ENCODE measurements around the gene ADCY7.

The ADCY7 gene

DNA sequence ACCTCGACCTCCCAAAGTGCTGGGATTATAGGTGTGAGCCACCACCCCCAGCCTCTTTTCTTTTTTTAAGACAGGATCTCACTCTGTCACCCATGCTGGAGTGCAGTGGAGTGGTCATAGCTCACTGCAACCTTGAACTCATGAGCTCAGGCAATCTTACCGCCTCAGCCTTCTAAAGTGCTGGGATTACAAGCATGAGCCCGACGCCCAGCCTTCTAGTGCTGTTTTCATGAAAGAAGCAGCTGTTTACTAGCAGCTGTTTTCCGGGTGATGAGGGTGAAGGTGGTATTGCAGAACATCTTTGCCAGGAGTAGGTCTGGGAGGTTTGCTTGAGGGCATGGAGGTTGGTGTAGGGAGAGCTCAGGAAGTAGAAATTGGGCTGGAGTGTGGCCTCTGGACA is 2.0 kb downstream of the ADCY7 start:
- DNase-seq: no peak

DNA sequence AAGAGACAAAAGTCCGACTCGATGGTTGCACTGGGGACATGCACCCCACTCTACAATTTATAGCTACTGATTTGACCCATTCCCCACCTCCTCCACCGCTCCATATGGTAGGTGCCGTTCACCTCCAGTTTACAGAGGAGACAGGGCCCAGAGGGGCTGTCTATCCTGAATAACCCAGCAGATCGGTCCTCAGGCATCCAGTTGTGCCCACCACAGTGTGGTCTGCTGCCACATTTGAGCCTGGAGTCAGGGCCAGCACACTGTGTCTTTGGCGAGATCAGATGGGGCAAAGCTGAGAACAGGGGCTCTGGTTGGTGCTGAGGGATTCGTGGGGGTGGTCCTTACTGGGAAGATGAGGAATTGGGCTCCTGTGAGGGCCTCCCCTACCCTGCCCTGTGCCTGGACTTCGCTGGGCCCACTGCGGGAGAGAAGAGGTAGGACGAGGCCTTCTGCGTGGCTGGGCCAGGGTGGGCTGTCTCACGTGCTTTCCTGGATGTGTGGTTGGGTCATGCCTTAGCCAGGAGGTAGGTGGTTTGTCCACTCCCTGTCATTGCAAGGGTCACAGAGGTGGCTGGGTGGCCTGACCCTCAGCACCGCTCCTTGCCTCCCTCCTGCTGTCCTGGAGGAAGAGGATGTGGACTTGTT is 2.8 kb downstream of the ADCY7 start:
- no peak for DNase-seq

DNA sequence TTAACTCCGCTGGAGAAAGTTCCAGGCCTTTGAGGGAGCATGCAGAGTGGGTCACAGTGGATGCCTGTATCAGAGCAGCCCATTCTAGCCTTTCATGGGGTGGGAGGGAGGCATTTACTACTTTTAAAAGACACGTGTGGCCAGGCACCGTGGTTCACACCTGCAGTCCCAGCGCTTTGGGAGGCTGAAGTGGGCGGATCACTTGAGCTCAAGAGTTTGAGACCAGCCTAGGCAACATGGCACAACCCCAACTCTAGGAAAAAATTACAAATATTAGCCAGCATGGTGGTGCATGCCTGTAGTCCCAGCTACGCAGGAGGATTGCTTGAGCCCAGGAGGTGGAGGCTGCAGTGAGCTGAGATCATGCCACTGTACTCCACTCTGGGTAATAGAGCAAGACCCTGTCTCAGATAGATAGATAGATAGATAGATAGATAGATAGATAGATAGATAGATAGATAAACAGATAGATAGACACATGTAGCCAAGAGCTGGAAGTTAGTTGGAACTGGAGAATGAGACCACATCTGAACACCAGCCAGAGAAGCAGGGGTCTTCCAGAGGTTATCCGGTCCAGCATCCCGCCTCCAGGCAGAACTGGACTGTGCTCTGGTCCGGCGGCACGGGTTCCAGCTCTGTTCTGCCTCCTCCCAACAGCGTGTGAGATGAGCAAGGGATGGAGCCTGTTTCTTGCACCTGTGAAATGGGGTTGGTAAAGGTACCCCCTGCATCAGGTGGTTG is 3.6 kb downstream of the ADCY7 start:
- DNase-seq: no peak

DNA sequence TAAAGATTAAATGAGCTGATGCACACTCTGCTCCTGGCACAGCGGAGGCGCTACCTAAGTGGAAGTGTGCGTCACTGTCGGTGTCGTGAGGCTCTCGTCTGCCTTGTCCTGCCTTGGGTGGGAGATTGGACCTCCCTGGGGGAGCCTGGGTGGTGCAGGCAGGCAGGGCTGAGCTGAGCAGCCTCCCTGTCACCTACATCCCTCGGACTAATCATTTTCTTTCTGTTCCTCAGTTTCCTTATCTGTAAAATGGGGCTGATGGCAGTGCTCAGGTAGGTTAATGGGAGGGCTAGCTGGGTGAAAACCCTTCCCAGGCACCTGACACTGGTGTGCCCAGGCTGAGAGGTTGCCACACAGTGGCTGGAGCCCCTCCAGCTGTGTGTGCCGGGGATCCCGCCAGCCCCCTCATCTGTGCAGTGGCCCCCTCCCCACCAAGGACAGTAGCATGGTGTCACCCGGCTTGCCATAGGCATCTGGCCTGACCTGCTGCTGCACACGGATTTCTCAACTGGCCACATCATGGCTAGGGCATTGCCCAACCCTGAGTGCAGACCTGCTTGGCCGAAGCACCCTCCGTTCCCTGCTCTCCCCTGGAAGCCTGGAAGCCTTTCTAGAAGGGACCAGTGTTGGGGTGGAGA is 4.3 kb downstream of the ADCY7 start:
- no peak for DNase-seq

DNA sequence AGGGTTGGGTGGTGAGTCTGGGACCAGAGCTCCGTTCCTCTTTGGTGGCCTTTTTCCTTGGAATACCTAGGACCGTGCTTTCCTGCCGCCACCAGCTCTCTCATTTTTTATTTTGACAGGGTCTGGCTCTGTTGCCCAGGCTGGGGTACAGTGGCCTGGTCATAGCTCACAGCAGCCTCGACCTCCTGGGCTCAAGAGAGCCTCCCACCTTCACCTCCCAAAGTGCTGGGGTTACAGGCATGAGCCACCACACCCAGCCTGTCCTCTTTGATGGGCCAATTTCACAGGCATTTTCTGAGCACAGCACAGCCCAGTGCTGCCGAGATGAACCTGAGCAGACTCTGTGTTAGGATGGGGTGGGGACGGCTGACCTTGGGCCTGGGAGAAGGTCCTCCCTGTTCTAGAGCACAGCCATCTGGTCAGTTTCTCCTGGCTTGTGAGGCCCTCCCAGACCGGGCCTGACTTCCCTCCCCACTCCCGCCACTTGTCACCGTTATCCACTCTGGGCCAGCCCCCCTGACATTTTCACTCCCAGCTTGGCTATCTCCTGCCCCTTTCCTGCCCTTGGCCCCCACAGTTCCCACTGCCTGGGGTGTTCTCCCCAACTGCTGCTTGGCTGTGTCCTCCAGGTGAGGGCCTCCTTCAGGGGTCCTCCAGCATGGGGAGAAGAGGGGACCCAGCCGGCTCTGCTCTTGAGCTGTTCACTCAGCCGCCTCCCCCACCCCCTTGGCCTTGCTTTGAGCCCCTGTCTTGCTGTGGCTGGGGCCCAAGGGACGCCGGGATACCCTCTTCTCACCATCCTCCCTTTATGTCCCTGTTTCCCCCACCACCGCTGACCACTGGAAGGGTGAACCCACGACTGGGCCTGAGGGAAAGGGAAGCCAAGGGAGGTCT is 5.0 kb downstream of the ADCY7 start:
- DNase-seq: no peak

DNA sequence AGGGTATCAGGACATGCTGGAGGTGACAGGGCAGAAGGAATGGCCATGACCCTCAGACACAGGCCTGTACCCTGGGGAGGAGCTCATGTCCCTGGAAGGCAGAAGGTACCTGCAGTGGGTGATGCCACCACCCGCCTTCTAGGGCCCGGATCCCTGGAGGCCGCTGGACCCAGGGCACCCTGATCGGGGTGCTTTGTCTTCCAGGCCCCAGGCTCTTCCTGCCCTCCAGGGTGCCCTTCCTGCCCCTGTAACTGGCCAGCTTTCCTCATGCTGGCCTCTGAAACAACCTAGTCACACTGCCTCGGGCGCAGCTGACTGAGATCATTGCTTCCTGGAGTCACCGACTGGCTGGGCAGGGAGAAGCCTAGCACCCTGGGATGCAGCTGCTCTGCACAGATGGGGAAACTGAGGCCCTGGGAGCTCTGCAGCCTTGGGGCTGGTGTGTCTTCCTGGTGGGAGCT is 5.8 kb downstream of the ADCY7 start:
- no peak for DNase-seq

DNA sequence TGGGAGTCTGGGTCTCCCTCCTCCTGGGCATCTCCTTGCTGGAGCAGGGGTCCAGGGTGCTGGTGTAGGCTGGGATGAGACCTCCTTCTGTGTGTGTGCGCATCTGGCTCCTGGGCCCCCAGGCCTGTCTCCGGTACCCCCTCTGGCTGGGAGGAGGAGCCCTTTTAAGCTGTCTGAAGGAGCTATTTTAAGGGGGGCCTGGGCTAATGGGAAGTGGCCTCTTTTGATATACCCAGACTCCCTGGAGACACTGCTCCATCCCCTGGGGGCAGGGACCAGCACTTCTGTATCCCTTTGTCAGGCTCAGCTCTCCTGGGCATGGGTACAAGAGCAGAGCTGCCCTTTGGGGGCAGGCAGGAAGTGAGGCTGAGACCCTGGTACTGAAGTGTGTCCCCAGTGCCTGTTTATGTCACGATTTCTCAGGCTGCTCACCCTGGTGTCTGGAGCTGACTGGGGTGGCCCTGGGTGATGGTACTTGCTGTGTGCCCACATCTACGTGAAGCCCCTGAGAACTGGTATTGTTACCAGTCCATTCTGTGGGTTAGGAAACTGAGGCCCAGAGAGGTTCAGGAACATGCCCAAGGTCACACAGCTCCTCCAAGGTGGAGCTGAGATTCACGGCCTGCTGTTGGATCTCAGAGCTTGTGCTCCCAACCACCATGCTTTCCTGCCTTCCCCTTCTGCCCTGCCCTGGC is 6.5 kb downstream of the ADCY7 start:
- DNase-seq: no peak

DNA sequence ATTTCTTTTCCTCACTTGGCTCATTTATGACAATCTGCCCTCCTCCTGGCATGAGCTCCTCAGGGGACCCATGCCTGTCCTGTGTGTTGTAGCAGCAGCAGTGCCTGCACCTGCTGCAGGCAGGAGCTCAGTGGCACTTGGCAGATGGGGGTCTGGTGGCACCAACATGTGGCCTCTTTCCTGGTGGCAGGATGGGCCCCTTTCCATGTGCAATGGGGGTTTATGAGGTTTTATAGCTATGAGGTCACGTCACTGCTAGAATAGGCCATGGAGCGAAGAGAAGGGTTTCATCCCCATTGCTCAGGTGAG is 7.0 kb downstream of the ADCY7 start:
- no peak for DNase-seq

DNA sequence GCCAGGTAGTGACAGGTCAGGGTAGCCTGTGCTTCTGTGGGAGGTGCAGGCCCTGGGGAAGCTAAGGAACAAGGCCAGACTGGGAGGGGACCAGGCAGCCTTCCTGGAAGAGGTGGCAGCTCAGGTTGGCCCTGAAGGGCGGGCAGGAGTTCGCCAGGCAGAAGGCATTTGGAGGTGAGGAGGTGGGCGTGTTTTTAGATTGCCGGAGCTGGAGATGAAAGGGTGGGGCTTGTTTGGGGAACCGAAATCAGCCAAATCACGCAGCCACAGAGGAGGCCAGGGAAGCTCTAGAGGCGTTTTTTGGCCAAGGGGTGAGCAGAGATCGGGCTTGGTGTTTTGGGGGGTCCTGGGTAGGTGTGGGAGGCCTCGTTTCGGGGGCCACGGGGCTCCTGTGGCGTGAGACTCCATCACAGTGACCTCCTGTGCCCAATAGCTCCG is 7.6 kb downstream of the ADCY7 start:
- DNase-seq: no peak

DNA sequence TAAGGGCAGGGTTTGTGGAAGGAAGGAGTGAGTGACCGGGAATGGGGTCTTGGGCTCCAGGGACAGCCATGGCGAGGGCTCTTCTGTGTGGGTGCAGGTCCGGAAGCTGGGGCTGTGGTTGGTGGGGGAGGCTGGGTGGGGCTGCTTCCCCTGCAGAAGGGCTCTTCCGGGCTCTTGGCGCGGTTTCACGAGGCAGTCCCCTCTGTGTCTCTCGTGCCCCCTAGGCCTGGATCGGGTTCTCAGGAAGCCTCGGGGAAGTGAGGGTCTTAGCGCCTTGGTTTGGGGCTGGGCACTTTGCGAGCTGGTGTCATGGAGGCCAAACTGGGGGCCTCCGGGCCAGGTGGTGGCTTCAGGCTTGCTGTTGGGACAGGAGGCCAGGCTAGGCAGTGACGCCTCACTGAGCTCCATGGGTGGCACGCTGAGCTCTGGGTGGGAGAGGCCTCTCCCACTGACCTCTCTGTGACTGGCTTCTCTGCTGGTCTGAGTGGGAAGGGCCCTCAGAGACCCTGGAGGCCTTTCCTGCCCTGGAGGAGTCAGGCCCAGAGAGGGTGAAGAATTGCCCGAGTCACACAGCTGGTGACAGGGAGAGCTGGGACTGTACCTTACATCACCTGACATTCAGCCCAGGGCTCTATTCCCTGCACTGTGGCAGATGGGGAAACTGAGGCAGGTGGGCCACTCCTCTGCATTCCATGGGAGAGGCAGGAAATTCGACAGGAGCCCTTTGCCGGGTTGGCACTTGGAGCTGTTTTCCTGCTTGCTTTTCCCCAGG is 8.2 kb downstream of the ADCY7 start:
- DNase-seq: no peak

DNA sequence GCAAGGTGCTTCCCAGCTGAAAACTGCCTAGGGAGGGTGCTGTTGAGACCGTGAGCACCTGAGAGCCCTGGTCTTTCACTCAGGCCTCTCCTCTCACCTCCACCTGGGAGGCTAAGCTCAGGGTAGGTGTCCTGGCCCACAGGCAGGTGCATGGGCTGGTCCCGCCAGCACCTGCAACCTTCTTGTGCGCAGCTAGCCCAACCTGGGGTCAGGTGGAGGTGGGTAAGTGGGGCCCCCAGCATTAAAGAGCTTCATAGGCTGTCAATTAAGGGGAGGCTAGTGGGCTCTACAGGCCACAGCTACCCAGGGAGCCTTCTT is 8.7 kb downstream of the ADCY7 start:
- DNase-seq: no peak

DNA sequence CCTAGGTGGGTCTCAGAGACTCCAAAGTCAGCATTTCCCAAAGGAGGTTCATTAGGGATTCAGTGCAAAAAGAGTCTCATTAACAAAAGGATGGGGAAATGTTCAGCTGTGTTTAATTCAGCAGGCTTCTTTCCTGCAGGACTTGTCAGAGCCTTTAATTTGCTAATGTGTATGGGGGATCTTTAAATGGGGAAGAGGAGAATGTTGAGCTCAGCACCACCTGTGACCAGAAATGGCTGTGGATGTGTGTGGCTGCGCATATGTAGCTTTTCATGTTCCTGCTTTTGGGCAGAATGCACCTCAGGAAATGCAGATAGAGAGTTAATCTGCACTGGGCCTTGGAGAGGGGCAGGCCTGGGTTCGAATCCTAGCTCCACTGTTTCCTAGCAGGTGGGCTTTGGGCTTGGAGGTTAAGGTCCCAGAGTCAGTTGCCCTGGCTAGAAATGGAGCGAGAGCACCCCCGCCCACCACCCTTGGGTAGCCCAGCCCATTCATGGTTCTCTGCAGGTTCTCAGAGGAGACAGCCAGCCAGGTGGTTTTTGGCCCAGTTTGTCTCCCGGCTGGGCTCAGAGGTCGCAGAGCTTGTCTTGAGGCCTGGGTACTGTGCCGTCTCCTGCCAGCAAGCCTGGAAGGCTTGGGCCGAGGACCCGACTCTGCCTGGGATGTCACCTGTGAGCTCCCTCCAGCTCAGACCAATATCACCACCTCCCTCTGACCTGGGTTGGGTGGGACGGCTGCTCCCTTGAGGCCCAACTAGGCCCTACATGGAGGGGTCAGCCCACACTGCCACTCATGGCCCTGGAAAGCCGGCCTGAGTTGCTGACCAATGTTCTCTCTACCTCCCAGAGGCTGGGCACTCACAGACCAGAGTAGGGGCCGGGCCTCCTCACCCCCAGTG is 9.3 kb downstream of the ADCY7 start:
- DNase-seq: no peak

DNA sequence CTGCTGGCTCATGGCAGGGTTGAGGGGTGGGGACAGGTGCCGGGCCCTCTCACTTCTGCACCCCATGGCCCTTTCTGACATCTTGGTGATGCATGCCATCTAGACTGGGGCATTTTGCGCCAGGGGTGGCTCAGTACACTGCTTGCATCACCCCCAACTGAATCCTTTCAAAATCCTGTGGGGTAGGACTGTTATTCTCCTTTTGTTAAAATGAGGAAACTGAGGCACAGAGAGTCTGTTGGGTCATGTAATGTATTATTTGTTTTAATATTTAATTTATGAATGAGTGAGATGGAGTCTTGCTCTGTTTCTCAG is 9.9 kb downstream of the ADCY7 start:
- DNase-seq: no peak

DNA sequence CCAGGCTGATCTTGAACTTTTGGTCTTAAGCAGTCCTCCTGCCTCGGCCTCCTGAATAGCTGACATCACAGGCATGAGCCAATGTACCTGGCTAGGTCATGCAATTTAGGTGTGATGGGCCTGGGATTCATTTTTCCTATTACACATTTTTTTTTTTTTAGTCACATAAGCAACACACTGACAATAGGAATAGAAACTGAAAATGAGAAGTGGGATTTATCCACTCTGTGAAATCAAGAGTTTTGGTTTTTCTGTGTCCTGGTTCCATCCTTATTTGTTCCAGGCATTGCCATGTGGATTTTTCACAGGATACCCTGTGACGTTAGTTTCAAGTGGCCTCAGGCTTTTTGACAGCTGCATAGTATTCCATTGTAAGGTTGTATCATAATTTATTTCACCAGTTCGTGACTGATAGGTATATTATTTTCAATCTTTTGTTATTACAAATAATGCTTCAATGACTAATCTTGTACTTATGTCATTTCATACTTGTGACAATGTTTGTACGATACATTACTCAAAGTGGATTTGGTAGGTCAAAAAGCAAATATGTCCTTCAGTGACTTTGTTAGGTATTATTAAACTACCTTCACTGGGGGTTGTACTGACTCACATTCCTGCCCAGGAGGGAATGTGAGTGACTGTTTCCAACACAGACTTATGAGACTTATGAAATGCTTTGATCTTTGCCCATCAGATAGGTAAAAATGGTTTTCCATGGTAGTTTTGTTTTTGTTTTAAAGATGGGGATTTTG is 10.6 kb downstream of the ADCY7 start:
- DNase-seq: no peak

DNA sequence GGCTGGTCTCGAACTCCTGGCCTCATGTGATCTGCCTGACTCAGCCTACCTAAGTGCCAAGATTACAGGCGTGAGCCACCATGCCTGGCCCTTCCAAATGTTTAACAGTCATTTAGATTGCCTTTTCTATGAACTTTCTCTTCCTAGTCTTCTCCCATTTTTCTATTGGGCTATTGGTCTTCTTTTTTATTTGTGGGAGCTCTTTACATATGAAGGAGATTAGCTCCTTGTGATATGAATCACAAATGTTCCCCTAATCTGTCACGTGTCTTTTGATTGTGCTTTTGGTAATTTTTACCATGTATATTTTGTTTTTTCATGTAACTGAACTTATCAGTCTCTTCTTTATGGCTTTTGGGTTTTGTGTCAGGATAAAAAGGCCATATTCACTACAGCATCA is 11.9 kb downstream of the ADCY7 start:
- no peak for DNase-seq

DNA sequence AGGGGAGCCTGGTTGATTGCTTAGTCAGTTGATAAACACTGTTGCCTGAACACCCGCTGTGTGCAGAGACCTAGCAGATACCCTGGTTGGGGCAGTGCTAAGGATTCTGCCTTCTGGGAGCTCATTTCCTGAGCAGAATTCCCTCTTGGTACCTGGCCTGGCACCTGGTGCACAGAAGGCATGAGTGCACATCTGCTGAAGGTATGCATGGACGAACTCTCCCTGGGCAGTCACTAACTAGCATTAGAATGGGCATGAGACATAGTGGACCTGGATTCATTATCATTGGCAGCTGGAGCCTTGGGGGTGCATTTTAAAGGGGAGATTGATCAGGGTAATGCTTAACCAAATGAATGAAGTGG is 13.1 kb downstream of the ADCY7 start:
- no peak for DNase-seq

DNA sequence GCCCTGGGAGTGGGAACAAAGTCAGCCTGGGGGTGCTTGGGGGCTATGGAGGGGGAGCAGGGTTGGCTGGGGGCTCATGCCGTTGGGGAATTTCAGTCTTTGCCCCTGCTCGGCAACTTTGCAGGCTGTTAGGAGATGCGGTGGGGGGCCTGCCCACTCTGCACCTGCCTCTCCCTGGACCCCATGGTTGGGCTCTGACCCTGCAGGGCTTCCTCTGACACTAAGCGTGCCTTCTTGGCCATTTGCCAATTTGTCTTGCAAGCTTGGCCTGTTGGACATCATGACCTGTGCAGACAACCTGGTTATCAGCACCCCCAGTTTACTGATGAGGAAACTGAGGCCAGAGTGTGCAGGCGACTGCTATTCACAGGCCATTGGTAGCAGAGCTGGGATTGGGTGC is 14.6 kb downstream of the ADCY7 start:
- no peak for DNase-seq

DNA sequence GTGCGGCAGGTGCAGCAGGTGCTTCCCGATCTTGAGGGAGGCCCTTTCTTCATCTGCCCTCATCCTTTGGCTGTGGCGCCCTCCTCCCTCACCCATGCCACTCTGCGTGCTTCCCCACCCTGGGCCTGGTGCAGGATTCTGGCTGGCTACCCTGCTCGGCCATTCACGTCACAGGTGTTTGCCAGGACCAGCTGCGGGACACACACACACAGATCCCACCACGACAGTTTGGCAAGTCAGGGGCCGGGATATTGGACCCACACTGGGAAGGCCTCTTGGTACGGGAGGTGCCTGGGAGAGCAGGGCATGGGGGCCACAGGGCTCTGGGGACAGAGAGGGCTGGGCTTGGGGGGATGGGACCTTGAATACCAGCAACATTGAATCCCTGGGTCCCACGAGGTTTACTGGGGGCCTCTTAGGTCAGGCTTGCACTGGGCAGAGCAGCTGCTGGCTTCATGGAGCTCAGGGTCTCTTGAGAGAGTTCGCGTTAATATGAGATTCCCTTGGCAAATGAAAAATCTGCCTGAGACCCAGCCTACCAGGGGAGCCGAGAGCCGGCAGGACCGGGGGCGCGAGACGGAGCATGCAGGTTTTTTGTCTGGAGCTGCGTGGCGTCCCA is 15.1 kb downstream of the ADCY7 start:
- no peak for DNase-seq

DNA sequence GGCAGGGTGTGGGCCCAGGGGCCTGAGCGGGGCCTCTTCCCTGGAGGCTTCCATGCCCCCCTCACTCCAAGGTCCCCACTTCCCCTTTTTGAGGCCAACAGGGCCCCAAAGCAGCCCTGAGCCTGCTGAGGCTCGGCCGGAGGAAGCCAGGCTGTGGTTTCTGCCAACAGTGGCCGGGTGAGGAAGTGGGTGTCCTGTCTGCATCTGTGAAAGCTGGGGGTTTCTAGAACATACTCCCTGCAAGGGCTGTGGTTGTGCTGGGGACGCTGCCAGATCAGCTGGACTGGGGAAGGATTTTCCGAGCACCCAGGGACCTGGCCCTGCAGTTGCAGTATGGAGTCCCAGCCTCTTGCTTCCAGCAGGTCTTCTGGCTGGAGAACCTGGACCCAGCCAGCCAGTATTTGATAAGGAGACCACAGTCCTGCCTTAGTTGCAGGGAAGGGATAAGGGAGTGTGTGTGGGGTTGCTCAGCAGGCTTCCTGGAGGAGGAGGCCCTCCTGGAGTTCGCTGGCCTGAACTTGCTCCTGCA is 15.7 kb downstream of the ADCY7 start:
- no peak for DNase-seq
